Activated CD8-positive, alpha-beta memory T cell treated with anti-CD3 and anti-CD28 coated beads, Interleukin-2, amount 50 U/mL, for 48 hours (primary cell): ENCODE results near the gene ADGRE3.

Experiments used
- DNase-seq: peaks from one replicate; pipeline ENCODE4 v3.0.0-alpha.2; 2020

Gene ADGRE3

GRCh38 chr19:14674764-14675163, at the start of gene ADGRE3:
ADGRE3 (minus strand) TSS chr19:14674844; CDS start chr19:14674770, 74 bp downstream.
- no peak for DNase-seq

GRCh38 chr19:14722127-14722526, 47.5 kb upstream of the ADGRE3 start:
- DNase-seq: no peak

GRCh38 chr19:14719162-14719561, 44.5 kb upstream of the ADGRE3 start:
- no peak for DNase-seq

- DNase-seq: no peak
Measured at GRCh38 chr19:14718522-14719116, 44.0 kb upstream of the ADGRE3 start.

- DNase-seq: no peak
Measured at GRCh38 chr19:14715841-14716240, 41.2 kb upstream of the ADGRE3 start.

GRCh38 chr19:14704450-14704849, 29.8 kb upstream of the ADGRE3 start:
- no peak for DNase-seq

GRCh38 chr19:14703833-14704232, 29.2 kb upstream of the ADGRE3 start:
- no peak for DNase-seq

- DNase-seq: no peak
Measured at GRCh38 chr19:14700711-14701375, 26.2 kb upstream of the ADGRE3 start.

- DNase-seq: no peak
Measured at GRCh38 chr19:14699641-14700040, 25.0 kb upstream of the ADGRE3 start.

GRCh38 chr19:14695471-14695870, 20.8 kb upstream of the ADGRE3 start:
- DNase-seq: no peak

- no peak for DNase-seq
Measured at GRCh38 chr19:14694641-14695266, 20.1 kb upstream of the ADGRE3 start.

GRCh38 chr19:14689598-14690503, 15.2 kb upstream of the ADGRE3 start, which contains the start of gene ZNF333:
ZNF333 (plus strand) TSS chr19:14690048; CDS start chr19:14693492, 3,444 bp downstream.
- DNase-seq: peak; percentile 100

GRCh38 chr19:14686411-14686810, 11.8 kb upstream of the ADGRE3 start:
- DNase-seq: peak; percentile 60

GRCh38 chr19:14683439-14683838, 8.8 kb upstream of the ADGRE3 start:
- DNase-seq: no peak

GRCh38 chr19:14682084-14682483, 7.4 kb upstream of the ADGRE3 start:
- no peak for DNase-seq

- no peak for DNase-seq
Measured at GRCh38 chr19:14678199-14678598, 3.6 kb upstream of the ADGRE3 start.

GRCh38 chr19:14677464-14677863, 2.8 kb upstream of the ADGRE3 start:
- no peak for DNase-seq

- DNase-seq: no peak
Measured at GRCh38 chr19:14676762-14677161, 2.1 kb upstream of the ADGRE3 start.

- DNase-seq: no peak
Measured at GRCh38 chr19:14673088-14673487, 1.6 kb downstream of the ADGRE3 start.

- no peak for DNase-seq
Measured at GRCh38 chr19:14672188-14672872, 2.3 kb downstream of the ADGRE3 start.

GRCh38 chr19:14670408-14670807, 4.2 kb downstream of the ADGRE3 start:
- no peak for DNase-seq

GRCh38 chr19:14669940-14670339, 4.7 kb downstream of the ADGRE3 start:
- DNase-seq: no peak
